ENCODE measurements around the gene RAPGEF6. TPM values are rescaled to one million over a fixed set of nuclear protein-coding genes. Genes with fewer than 3 reads are reported as not detected.

The RAPGEF6 gene
- total and polyA plus RNA-seq, 12 donors = 1.5 to 16.3 (median 10.9) TPM

- H3K4me1 ChIP-seq = peaks cover 0 to 5% (median 0%) of the 10 kb centered on the region in 9 donors
Measured at GRCh38 chr5:131550606-131551005, 84.4 kb downstream of the RAPGEF6 start.

GRCh38 chr5:131548176-131548575 is 86.9 kb downstream of the RAPGEF6 start:
- WGBS, 2 donors = 79 to 81% methylated on average over 2 of the region's 2 CpGs
- intact Hi-C loops (cut with DNase I) = no loop called here
- no peak for ATAC-seq
- Histone ChIP-seq H3K4me1 (peaks cover 0 to 5% (median 0%) of the 10 kb centered on the region in 9 donors), H3K27me3 (no peaks in the 10 kb centered on the region), H3K27ac (peak overlapping the region in 1 of 10 donors; percentile 65), H3K36me3 (peaks cover 0 to 20% (median 5%) of the 10 kb centered on the region in 9 donors), H3K4me3 (peak overlapping the region in 1 of 10 donors; percentile 35), H3K9me3 (no peaks in the 10 kb centered on the region)
- TF ChIP-seq CTCF (IDR thresholded peaks at IDR 0.05) = no peak
- DNase-seq = no peak

More at GRCh38 chr5:131550606-131551005, 84.4 kb downstream of the RAPGEF6 start:
- Histone ChIP-seq H3K36me3 (peaks cover 0 to 21% (median 5%) of the 10 kb centered on the region in 9 donors), H3K27ac (no peak overlapping the region), H3K9me3 (no peaks in the 10 kb centered on the region), H3K27me3 (no peaks in the 10 kb centered on the region), H3K4me3 (no peak overlapping the region)
- intact Hi-C loops (cut with DNase I) = no loop called here
- TF ChIP-seq CTCF (IDR thresholded peaks at IDR 0.05) = no peak
- 77% methylated on average over 2 of the region's 2 CpGs for WGBS, 2 donors
- no peak for ATAC-seq
- DNase-seq = no peak

- Histone ChIP-seq H3K27ac (no peak overlapping the region), H3K9me3 (no peaks in the 10 kb centered on the region), H3K4me1 (peaks cover 0 to 3% (median 0%) of the 10 kb centered on the region in 9 donors), H3K36me3 (peaks cover 0 to 20% (median 5%) of the 10 kb centered on the region in 9 donors), H3K4me3 (peak overlapping the region in 1 of 10 donors; percentile 35), H3K27me3 (no peaks in the 10 kb centered on the region)
- TF ChIP-seq CTCF (IDR thresholded peaks at IDR 0.05) = no peak
- no peak for ATAC-seq
- DNase-seq = no peak
- 89 to 93% methylated on average over 1 of the region's 1 CpG for WGBS, 2 donors
- intact Hi-C loops (cut with DNase I) = no loop called here
Measured at GRCh38 chr5:131545845-131546244, 89.2 kb downstream of the RAPGEF6 start.

- no peak for TF ChIP-seq CTCF (IDR thresholded peaks at IDR 0.05)
- Histone ChIP-seq H3K4me1 (peaks cover 0 to 14% (median 0%) of the 10 kb centered on the region in 9 donors), H3K36me3 (peaks cover 0 to 18% (median under 1%) of the 10 kb centered on the region in 9 donors), H3K27me3 (no peaks in the 10 kb centered on the region), H3K27ac (no peak overlapping the region), H3K4me3 (no peak overlapping the region), H3K9me3 (no peaks in the 10 kb centered on the region)
- intact Hi-C loops (cut with DNase I) = no loop called here
- ATAC-seq = no peak
- DNase-seq = no peak
- WGBS, 2 donors = 94 to 96% methylated on average over 1 of the region's 1 CpG
Measured at GRCh38 chr5:131542723-131543122, 92.3 kb downstream of the RAPGEF6 start.

Data from heart right ventricle (tissue), 16 donors.